Measurements from ENCODE around the gene MTLN. TPM values are rescaled to one million over a fixed set of nuclear protein-coding genes. Genes with fewer than 3 reads are reported as not detected.
"Not testable (repeated sequence)": the region's sequence is repeated elsewhere in the genome, so short reads cannot be mapped to it uniquely, and the experiment has no call there.

The MTLN gene, protein sequence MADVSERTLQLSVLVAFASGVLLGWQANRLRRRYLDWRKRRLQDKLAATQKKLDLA
- 10.7 and 12.6 TPM in 2 replicates for total RNA-seq
- long read RNA-seq, partial matches to known transcripts: 0 of 1 reads
- long read RNA-seq, other reads (novel, unspliced or antisense): 0 of 1 reads

DNA sequence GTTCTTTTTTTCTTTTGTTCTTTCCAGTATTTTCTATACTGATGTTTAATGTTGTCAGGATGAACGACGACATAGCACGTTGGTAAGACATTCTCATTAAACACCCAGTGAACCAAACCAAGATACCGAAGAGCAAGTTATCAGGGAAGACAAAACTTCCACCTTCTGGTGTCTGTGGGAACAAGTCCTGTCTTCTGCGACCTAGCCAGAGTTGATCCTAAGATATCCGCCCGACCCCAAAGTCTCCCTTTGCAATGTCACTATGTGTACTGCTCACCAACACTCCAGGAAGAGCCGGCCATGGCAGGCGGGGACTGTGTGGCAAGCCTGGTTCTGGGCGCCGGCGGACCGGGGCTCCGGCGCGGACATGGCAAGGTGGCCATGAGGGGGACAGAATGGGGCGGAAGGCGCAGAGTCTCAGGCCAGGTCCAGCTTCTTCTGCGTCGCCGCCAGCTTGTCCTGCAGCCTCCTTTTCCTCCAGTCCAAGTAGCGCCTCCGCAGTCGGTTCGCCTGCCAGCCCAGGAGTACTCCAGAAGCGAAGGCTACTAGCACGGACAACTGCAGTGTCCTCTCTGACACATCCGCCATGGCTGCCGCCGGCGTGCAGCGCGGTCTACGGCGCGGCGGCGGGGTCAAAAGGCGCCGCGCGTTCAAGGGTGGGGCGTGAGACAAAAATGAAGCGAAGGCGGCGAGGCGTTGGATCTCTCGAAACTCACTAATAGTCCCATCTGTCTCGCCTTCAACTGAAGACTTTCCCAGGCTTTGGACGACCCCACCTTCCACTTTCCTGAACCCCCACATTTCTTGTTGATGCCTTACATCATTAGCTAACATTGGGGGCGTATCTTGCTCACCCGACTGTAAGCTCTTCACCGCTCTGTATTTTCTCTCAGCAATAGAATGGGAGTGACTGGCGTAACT is at the start of gene MTLN:
Gene MTLN, minus strand, starts transcription at position 610 of the 921 bp plus-strand sequence. Its CDS starts 22 bp downstream, at position 588.
- Mint-ChIP-seq H3K4me3 (ENCODE audit: unreplicated experiment) (peak within 1 kb of the TSS; percentile 82), H3K27ac (ENCODE audit: unreplicated experiment) (peak within 1 kb of the TSS; percentile 88), H3K27me3 (ENCODE audit: unreplicated experiment) (peaks cover 36% of the 10 kb centered on the region), H3K9me3 (ENCODE audit: unreplicated experiment) (peaks cover 5% of the 10 kb centered on the region), H3K4me1 (ENCODE audit: unreplicated experiment) (peaks cover 5% of the 10 kb centered on the region), H3K36me3 (ENCODE audit: unreplicated experiment) (no peaks in the 10 kb centered on the region)
- DNase-seq (ENCODE audit: extremely low spot score, unreplicated experiment): no peak
- TF ChIP-seq, protein P1, sequence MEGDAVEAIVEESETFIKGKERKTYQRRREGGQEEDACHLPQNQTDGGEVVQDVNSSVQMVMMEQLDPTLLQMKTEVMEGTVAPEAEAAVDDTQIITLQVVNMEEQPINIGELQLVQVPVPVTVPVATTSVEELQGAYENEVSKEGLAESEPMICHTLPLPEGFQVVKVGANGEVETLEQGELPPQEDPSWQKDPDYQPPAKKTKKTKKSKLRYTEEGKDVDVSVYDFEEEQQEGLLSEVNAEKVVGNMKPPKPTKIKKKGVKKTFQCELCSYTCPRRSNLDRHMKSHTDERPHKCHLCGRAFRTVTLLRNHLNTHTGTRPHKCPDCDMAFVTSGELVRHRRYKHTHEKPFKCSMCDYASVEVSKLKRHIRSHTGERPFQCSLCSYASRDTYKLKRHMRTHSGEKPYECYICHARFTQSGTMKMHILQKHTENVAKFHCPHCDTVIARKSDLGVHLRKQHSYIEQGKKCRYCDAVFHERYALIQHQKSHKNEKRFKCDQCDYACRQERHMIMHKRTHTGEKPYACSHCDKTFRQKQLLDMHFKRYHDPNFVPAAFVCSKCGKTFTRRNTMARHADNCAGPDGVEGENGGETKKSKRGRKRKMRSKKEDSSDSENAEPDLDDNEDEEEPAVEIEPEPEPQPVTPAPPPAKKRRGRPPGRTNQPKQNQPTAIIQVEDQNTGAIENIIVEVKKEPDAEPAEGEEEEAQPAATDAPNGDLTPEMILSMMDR (IDR thresholded peaks at IDR 0.05): no peak

DNA sequence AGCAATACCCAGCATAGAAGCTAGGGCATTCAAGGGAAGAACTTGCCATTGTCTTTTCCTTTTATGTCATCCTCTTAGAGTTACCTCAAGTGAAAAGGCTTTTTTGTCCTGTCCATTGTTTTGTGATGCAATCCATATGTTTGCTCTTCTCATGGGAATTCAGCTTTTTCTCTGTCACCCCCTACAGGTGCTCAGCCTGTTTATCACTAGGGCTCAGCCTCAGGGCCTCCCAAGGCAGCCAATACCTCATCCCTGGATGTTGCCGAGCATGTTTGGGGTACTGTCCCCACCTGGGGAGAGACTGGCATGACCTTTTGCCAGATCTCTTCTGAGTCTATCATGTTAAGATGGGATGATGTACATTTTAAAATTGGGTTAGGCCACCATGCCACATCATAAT is 49.6 kb upstream of the MTLN start:
- H3K4me1 Mint-ChIP-seq (ENCODE audit: unreplicated experiment); H3K4me3 Mint-ChIP-seq (ENCODE audit: unreplicated experiment); H3K27ac Mint-ChIP-seq (ENCODE audit: unreplicated experiment); H3K9me3 Mint-ChIP-seq (ENCODE audit: unreplicated experiment); H3K36me3 Mint-ChIP-seq (ENCODE audit: unreplicated experiment); DNase-seq (ENCODE audit: extremely low spot score, unreplicated experiment); H3K27me3 Mint-ChIP-seq (ENCODE audit: unreplicated experiment): not testable (repeated sequence)

DNA sequence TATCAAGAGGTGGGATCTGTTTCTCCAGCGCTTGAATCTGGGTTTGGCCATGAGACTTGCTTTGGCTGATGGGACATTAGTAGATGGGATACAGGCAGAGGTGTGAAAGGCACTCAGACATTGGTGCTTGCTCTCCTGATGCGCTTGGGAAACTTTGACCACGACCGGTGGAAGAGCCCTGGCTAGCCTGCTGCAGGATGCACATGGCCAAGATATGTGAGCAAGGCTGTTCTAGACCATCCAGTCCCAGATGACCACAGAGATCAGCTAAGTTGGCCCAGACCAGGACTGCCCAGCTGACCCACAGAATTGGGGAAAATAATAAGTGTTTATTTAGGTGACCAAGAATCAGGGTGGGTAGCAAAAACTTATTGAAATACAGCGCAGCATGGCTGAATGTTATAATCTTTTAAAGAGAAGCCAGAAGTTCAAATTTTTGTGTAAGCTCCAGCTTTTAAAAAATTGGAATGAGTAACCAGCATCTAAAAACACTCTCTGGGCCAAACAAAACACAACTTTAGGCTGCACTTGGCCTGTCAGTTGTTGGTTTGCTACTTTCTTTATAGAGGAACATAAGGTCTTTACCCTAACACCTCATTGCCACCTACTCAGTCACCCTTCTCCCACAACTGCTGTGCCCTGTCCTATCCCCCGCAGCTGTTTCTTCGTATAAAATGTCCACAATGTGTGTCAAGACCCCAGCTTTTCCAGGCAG is 35.9 kb upstream of the MTLN start:
- not testable (repeated sequence) for H3K27ac Mint-ChIP-seq (ENCODE audit: unreplicated experiment); H3K36me3 Mint-ChIP-seq (ENCODE audit: unreplicated experiment); H3K4me1 Mint-ChIP-seq (ENCODE audit: unreplicated experiment); DNase-seq (ENCODE audit: extremely low spot score, unreplicated experiment); H3K9me3 Mint-ChIP-seq (ENCODE audit: unreplicated experiment); H3K27me3 Mint-ChIP-seq (ENCODE audit: unreplicated experiment); H3K4me3 Mint-ChIP-seq (ENCODE audit: unreplicated experiment)

DNA sequence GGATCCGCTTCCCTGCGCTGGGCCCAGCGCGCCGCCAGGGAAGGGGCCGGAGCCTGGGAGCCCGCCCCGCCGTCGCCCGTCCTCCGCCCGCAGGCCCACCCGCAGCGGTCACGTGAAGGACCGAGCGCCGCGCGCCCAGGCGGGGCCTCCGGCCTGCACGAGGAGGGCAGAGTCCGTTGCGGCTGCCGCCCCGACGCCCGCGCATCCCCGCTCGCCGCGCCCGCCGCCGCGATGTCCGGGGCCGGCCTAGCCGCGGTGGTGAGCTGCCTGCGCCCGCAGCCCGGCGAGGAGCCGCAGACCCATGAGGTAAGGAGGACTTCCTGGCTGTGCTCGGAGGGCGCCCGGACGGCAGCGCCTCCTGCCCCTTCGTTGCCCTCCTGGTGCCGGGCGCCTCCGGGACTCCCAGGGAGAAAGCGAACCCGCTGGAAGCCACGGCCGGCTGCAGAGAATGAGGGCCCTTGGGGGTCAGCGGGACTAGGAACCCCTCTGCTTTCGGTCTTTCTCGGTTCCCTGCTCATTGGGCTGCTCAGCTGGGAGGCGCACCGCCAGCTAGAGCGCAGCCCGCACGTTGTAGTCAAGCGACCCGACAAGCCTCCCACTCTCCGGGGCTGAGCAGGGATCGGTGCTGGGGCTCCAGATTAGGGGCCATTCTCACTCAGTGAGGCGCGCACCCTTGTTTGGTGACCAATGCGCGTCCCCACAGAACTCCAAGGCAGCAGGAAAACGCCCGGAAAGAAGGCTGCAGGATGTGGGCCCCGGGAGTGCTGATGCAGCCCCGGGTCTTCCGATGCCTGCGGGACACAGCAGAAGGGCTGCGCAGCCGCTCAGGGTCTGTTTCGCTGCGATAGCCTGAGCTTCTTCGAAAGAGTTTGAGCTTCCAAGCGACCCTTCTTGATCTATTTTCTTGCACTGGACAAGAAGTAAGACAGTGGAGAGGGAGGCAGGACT is 33.4 kb upstream of the MTLN start:
- not testable (repeated sequence) for H3K9me3 Mint-ChIP-seq (ENCODE audit: unreplicated experiment); DNase-seq (ENCODE audit: extremely low spot score, unreplicated experiment)

DNA sequence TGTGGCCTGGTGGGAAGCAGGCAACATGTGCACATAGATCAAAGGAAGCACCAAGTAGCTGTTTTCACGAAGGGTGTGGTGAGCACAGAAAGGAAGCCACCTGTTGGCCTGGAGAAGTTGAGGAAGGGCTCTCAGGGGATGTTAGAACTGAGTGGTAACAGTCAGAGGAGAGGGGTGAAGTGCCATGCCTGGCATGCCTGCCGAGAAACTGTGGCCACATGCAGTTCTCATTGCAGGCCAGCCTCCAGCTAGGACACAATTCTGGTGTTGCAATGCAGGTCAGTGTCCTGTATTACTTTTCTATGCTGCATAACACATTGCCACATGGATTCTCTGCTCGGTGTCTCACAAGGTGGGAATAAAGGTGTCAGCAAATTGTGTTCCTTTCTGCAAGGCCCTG is 30.9 kb upstream of the MTLN start:
- H3K4me1 Mint-ChIP-seq (ENCODE audit: unreplicated experiment); H3K27ac Mint-ChIP-seq (ENCODE audit: unreplicated experiment); H3K27me3 Mint-ChIP-seq (ENCODE audit: unreplicated experiment); H3K4me3 Mint-ChIP-seq (ENCODE audit: unreplicated experiment); H3K36me3 Mint-ChIP-seq (ENCODE audit: unreplicated experiment); H3K9me3 Mint-ChIP-seq (ENCODE audit: unreplicated experiment); DNase-seq (ENCODE audit: extremely low spot score, unreplicated experiment): not testable (repeated sequence)

More for the DNA sequence above, 33.4 kb upstream of the MTLN start:
- not testable (repeated sequence) for H3K27me3 Mint-ChIP-seq (ENCODE audit: unreplicated experiment); H3K4me3 Mint-ChIP-seq (ENCODE audit: unreplicated experiment); H3K4me1 Mint-ChIP-seq (ENCODE audit: unreplicated experiment); H3K27ac Mint-ChIP-seq (ENCODE audit: unreplicated experiment); H3K36me3 Mint-ChIP-seq (ENCODE audit: unreplicated experiment)

DNA sequence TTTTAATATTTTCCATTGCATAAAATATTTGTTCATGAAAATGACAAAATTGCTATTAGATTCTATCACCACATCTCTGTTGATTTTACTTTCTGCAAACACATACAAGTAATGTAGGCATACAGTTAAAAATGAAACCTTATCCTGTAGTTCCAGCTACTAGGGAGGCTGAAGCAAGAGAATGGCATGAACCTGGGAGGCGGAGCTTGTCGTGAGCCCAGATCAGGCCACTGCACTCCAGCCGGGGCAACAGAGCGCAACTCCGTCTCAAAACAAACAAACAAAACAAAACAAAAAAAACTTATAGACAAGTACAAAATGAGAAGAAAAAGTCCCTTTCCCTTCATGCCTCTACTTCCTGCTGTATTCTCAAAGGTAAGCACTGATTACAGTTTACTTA is 22.2 kb upstream of the MTLN start:
- H3K4me3 Mint-ChIP-seq (ENCODE audit: unreplicated experiment); H3K27ac Mint-ChIP-seq (ENCODE audit: unreplicated experiment); H3K9me3 Mint-ChIP-seq (ENCODE audit: unreplicated experiment); DNase-seq (ENCODE audit: extremely low spot score, unreplicated experiment); H3K27me3 Mint-ChIP-seq (ENCODE audit: unreplicated experiment); H3K36me3 Mint-ChIP-seq (ENCODE audit: unreplicated experiment); H3K4me1 Mint-ChIP-seq (ENCODE audit: unreplicated experiment): not testable (repeated sequence)

DNA sequence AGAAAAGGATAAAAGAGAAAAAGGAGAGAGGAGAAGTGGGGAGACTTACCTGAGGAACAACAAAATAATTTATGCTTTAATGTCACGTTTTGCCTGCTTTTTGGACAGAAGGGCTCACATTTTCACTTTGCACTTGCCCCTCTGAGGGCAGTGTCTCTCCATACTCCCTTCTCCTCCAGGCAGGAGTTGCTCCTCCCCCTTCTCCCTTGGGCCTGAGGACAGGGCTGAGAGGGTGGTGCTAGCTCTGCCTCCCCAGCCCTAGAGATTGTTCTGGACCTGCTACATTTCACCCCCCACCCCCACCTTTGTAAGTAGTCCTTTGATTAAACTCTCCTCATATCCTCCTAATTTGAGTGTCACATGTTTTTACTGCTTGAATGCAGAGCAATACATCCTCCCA is 17.5 kb upstream of the MTLN start:
- not testable (repeated sequence) for H3K27ac Mint-ChIP-seq (ENCODE audit: unreplicated experiment); H3K4me1 Mint-ChIP-seq (ENCODE audit: unreplicated experiment); H3K9me3 Mint-ChIP-seq (ENCODE audit: unreplicated experiment); H3K4me3 Mint-ChIP-seq (ENCODE audit: unreplicated experiment); H3K36me3 Mint-ChIP-seq (ENCODE audit: unreplicated experiment); DNase-seq (ENCODE audit: extremely low spot score, unreplicated experiment)
- peaks cover 29% of the 10 kb centered on the region for H3K27me3 Mint-ChIP-seq (ENCODE audit: unreplicated experiment)

DNA sequence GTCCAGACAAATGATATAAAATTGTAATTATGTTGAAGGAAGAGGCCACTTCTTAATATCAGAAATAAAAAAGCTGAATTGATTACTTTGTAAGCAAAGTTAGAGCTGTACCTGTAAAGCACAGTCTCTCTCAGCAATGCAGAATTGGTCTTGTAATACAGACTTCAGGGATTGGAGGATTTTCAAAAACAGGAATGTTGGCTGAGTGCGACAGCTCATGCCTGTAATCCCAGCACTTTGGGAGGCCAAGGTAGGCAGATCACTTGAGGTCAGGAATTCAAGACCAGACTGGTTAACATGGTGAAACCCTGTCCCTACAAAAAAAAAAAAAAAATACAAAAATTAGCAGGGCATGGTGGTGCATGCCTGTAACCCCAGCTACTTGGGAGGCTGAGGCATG is 10.3 kb upstream of the MTLN start:
- H3K4me1 Mint-ChIP-seq (ENCODE audit: unreplicated experiment): not testable (repeated sequence)

More for the DNA sequence above, 10.3 kb upstream of the MTLN start:
- H3K4me3 Mint-ChIP-seq (ENCODE audit: unreplicated experiment); H3K36me3 Mint-ChIP-seq (ENCODE audit: unreplicated experiment); DNase-seq (ENCODE audit: extremely low spot score, unreplicated experiment); H3K9me3 Mint-ChIP-seq (ENCODE audit: unreplicated experiment); H3K27ac Mint-ChIP-seq (ENCODE audit: unreplicated experiment): not testable (repeated sequence)
- H3K27me3 Mint-ChIP-seq (ENCODE audit: unreplicated experiment): peaks cover 86% of the 10 kb centered on the region

All from osteocyte (in vitro differentiated cells).